Measurements from ENCODE around the gene KIF14. TPM values are rescaled to one million over a fixed set of nuclear protein-coding genes. Genes with fewer than 3 reads are reported as not detected.

KIF14 gene
- total and polyA plus RNA-seq, 7 donors: under 0.01 to 2.0 (median 0.28) TPM; not detected in 2

DNA sequence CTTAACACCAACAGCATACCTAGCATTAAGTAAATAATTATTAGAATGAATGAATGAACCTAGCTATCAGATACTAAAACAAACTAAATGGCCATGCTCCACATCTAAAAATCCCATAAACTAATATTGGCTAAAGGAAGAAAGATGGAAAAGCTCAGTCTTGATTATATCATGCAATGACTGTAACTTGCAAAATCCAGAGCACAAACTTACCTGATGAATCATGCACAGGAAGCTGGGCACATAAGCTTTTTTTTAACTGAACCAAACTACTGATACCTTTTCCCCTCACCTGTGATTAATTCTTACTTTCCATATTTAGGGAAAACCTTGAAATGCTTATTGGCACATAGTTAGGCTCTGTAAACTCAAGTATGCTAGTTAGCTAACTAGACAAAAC lies 70.2 kb downstream of the KIF14 start:
- H3K27ac ChIP-seq: no peak overlapping the region
- no peaks in the 10 kb centered on the region for H3K36me3 ChIP-seq
- H3K9me3 ChIP-seq: no peaks in the 10 kb centered on the region
- no peak for DNase-seq
- H3K27me3 ChIP-seq: no peaks in the 10 kb centered on the region
- intact Hi-C loops (cut with DNase I): no loop called here
- no peak for TF ChIP-seq POLR2AphosphoS5 (IDR thresholded peaks at IDR 0.05)
- TF ChIP-seq, protein P1, sequence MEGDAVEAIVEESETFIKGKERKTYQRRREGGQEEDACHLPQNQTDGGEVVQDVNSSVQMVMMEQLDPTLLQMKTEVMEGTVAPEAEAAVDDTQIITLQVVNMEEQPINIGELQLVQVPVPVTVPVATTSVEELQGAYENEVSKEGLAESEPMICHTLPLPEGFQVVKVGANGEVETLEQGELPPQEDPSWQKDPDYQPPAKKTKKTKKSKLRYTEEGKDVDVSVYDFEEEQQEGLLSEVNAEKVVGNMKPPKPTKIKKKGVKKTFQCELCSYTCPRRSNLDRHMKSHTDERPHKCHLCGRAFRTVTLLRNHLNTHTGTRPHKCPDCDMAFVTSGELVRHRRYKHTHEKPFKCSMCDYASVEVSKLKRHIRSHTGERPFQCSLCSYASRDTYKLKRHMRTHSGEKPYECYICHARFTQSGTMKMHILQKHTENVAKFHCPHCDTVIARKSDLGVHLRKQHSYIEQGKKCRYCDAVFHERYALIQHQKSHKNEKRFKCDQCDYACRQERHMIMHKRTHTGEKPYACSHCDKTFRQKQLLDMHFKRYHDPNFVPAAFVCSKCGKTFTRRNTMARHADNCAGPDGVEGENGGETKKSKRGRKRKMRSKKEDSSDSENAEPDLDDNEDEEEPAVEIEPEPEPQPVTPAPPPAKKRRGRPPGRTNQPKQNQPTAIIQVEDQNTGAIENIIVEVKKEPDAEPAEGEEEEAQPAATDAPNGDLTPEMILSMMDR (IDR thresholded peaks at IDR 0.05): no peak
- no peak for TF ChIP-seq EP300 (IDR thresholded peaks at IDR 0.05)
- TF ChIP-seq POLR2A (IDR thresholded peaks at IDR 0.05): no peak
- H3K4me1 ChIP-seq: no peaks in the 10 kb centered on the region
- no peak overlapping the region for H3K4me3 ChIP-seq

DNA sequence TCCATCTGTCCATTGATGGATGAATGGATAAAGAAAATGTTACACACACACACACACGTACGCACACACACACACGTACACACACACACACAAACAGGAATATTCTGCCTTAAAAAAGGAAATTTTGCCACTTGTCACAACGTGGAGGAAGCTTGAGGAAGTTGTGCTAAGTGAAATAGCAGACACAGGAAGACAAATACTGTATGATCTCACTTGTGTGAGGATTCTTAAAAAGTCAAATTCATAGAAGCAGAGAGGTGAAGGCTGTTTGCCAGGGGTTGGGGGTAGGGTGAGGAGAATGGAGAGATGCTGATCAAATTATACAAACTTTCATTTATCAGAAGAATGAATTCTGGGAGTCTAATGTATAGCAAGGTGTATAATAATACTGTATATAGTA lies 73.2 kb downstream of the KIF14 start:
- DNase-seq: no peak
- Histone ChIP-seq H3K9me3 (no peaks in the 10 kb centered on the region), H3K36me3 (no peaks in the 10 kb centered on the region), H3K27me3 (no peaks in the 10 kb centered on the region), H3K4me1 (no peaks in the 10 kb centered on the region), H3K27ac (no peak overlapping the region), H3K4me3 (no peak overlapping the region)
- 68 to 69% methylated on average over 4 of the region's 4 CpGs for WGBS, 2 donors
- TF ChIP-seq, protein P1 (IDR thresholded peaks at IDR 0.05): no peak
- no peak for TF ChIP-seq EP300 (IDR thresholded peaks at IDR 0.05)
- no peak for TF ChIP-seq POLR2AphosphoS5 (IDR thresholded peaks at IDR 0.05)
- TF ChIP-seq POLR2A (IDR thresholded peaks at IDR 0.05): no peak
- intact Hi-C loops (cut with DNase I): no loop called here

DNA sequence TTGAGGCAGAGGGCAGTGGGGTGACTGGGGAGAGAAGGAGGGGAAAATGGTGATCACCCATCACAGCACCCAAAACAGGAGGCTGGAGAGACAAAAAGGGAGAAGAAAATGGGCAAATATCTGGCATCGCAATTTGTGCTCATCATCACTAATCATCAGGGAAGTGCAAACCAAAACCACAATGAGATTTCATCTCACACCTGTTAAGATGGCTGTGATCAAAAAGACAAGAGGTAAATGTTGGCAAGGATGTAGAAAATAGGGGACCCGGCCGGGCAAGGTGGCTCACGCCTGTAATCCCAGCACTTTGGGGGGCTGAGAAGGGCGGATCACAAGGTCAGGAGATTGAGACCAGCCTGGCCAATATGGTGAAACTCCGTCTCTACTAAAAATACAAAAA lies 74.0 kb downstream of the KIF14 start:
- H3K4me1 ChIP-seq: no peaks in the 10 kb centered on the region
- no peaks in the 10 kb centered on the region for H3K9me3 ChIP-seq
- no peaks in the 10 kb centered on the region for H3K36me3 ChIP-seq
- intact Hi-C loops (cut with DNase I): no loop called here
- no peak overlapping the region for H3K27ac ChIP-seq
- DNase-seq: no peak
- no peak overlapping the region for H3K4me3 ChIP-seq
- no peaks in the 10 kb centered on the region for H3K27me3 ChIP-seq
- WGBS, 2 donors: 80 to 90% methylated on average over 6 of the region's 6 CpGs
- TF ChIP-seq POLR2AphosphoS5 (IDR thresholded peaks at IDR 0.05) (no peak), POLR2A (IDR thresholded peaks at IDR 0.05) (no peak), EP300 (IDR thresholded peaks at IDR 0.05) (no peak)
- TF ChIP-seq, protein P1 (IDR thresholded peaks at IDR 0.05): no peak

DNA sequence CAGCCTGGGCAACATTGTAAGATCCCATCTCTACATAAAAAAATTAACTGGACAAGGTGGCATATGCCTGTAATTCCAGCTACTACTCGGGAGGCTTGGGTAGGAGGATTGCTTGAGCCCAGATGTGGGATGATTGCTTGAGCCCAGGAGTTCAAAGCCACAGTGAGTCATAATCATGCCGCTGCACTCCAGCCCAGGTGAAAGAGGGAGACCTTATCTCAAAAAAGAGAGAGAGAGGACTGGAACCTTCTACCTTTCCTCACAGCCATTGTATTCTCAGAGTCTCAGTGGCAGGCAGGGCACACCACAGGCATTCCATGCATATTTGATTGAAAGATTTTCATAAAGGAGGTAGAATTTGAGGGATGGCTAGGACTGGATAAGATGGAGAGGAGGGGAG lies 78.4 kb downstream of the KIF14 start:
- H3K9me3 ChIP-seq: no peaks in the 10 kb centered on the region
- intact Hi-C loops (cut with DNase I): no loop called here
- WGBS, 2 donors: 91 to 92% methylated on average over 2 of the region's 2 CpGs
- H3K27me3 ChIP-seq: no peaks in the 10 kb centered on the region
- no peak for DNase-seq
- H3K4me1 ChIP-seq: no peaks in the 10 kb centered on the region
- no peaks in the 10 kb centered on the region for H3K36me3 ChIP-seq
- TF ChIP-seq EP300 (IDR thresholded peaks at IDR 0.05) (no peak), POLR2A (IDR thresholded peaks at IDR 0.05) (no peak), POLR2AphosphoS5 (IDR thresholded peaks at IDR 0.05) (no peak)
- TF ChIP-seq, protein P1 (IDR thresholded peaks at IDR 0.05): no peak
- no peak overlapping the region for H3K4me3 ChIP-seq
- no peak overlapping the region for H3K27ac ChIP-seq

DNA sequence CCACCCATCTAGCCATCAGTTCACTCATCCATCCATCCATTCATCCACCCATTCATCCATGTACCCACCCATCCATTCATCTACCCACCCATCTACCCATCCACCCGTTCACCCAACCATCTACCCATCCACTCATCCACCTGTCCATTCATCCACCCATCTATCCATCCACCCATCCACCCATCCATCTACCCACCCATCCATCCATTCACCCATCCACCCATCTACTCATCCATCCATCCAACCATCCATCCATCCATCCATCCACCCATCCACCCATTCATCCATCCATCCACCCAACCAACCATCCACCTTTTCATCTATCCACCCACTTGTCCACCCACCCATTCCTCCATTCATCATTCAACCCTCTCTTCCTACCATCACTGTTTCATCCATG lies 80.3 kb downstream of the KIF14 start:
- DNase-seq: no peak
- Histone ChIP-seq H3K9me3 (no peaks in the 10 kb centered on the region), H3K27ac (no peak overlapping the region), H3K4me1 (no peaks in the 10 kb centered on the region), H3K36me3 (no peaks in the 10 kb centered on the region), H3K4me3 (no peak overlapping the region), H3K27me3 (no peaks in the 10 kb centered on the region)
- 86 to 88% methylated on average over 1 of the region's 1 CpG for WGBS, 2 donors
- intact Hi-C loops (cut with DNase I): no loop called here
- no peak for TF ChIP-seq POLR2AphosphoS5 (IDR thresholded peaks at IDR 0.05)
- TF ChIP-seq EP300 (IDR thresholded peaks at IDR 0.05): no peak
- TF ChIP-seq, protein P1 (IDR thresholded peaks at IDR 0.05): no peak
- TF ChIP-seq POLR2A (IDR thresholded peaks at IDR 0.05): no peak

Measured in sigmoid colon (tissue), 7 donors.